B cell (primary cell): ENCODE measurements around the gene EVPL.

ENCODE experiments used
- EZH2 ChIP-seq: IDR thresholded peaks from 2 replicates; pipeline ENCODE4 v1.6.1; 2012; ENCODE audit warnings: borderline replicate concordance, low read depth, mild to moderate bottlenecking, moderate library complexity, low read length; ENCODE audit not compliant: insufficient read depth, poor library complexity, severe bottlenecking
- TF ChIP-seq, protein P1 (sequence below): fragments of 200-600 bp; IDR thresholded peaks from one replicate; pipeline ENCODE4 v1.8.0; 2022; ENCODE audit warnings: antibody characterized with exemption, mild to moderate bottlenecking

DNA sequence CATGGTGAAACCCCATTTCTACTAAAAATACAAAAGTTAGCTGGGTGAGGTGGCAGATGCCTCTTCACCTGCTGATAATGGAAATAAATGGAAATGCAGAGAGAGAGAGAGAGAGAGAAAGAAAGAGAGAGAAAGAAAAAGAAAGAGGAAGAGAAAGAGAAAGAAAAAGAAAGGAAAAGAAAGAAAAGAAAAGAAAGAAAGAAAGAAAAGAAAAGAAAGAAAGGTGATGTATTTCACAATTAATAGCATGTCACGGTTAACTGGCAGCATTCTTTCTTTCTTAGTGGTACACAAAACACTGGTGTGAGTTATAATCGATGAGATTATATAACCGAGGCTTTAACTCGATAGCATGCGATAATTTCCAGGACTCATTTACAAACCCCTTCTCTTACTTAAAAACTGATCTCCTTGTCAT lies 51.3 kb downstream of the EVPL start:
- TF ChIP-seq, protein P1, sequence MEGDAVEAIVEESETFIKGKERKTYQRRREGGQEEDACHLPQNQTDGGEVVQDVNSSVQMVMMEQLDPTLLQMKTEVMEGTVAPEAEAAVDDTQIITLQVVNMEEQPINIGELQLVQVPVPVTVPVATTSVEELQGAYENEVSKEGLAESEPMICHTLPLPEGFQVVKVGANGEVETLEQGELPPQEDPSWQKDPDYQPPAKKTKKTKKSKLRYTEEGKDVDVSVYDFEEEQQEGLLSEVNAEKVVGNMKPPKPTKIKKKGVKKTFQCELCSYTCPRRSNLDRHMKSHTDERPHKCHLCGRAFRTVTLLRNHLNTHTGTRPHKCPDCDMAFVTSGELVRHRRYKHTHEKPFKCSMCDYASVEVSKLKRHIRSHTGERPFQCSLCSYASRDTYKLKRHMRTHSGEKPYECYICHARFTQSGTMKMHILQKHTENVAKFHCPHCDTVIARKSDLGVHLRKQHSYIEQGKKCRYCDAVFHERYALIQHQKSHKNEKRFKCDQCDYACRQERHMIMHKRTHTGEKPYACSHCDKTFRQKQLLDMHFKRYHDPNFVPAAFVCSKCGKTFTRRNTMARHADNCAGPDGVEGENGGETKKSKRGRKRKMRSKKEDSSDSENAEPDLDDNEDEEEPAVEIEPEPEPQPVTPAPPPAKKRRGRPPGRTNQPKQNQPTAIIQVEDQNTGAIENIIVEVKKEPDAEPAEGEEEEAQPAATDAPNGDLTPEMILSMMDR: peak; percentile 22
- TF ChIP-seq EZH2: no peak
